Tibial nerve (tissue), 3 donors: ENCODE results near the gene CFAP161.

ENCODE experiments used
- POLR2A ChIP-seq, 2 donors: fragments of 450-650 bp; IDR thresholded peaks; one replicate each; pipeline ENCODE4 v1.6.1; 2017; ENCODE audit warnings: antibody characterized with exemption in 2 of 2, mild to moderate bottlenecking in 2 of 2, moderate library complexity in 2 of 2
- TF ChIP-seq, protein P1 (sequence below), 5 experiments: fragments of 200-600 bp in 3 of 5; fragments of 450-650 bp in 2 of 5; sonication (generic) in 3 of 5; IDR thresholded peaks; one replicate each; pipeline ENCODE4 v1.5.1; 2016 to 2019; ENCODE audit warnings: antibody characterized with exemption in 5 of 5, mild to moderate bottlenecking in 3 of 5, moderate library complexity in 2 of 5

- TF ChIP-seq, protein P1, sequence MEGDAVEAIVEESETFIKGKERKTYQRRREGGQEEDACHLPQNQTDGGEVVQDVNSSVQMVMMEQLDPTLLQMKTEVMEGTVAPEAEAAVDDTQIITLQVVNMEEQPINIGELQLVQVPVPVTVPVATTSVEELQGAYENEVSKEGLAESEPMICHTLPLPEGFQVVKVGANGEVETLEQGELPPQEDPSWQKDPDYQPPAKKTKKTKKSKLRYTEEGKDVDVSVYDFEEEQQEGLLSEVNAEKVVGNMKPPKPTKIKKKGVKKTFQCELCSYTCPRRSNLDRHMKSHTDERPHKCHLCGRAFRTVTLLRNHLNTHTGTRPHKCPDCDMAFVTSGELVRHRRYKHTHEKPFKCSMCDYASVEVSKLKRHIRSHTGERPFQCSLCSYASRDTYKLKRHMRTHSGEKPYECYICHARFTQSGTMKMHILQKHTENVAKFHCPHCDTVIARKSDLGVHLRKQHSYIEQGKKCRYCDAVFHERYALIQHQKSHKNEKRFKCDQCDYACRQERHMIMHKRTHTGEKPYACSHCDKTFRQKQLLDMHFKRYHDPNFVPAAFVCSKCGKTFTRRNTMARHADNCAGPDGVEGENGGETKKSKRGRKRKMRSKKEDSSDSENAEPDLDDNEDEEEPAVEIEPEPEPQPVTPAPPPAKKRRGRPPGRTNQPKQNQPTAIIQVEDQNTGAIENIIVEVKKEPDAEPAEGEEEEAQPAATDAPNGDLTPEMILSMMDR (IDR thresholded peaks at IDR 0.05), result no peak
- TF ChIP-seq POLR2A (IDR thresholded peaks at IDR 0.05), result no peak
Measured at GRCh38 chr15:81085898-81086297, 48.2 kb upstream of the CFAP161 start.
